ENCODE results near the gene PPY.
A peak's percentile ranks its signal among the peaks of the same experiment; 100 is the strongest.
"Not testable (repeated sequence)": the region's sequence is repeated elsewhere in the genome, so short reads cannot be mapped to it uniquely, and the experiment has no call there.

The PPY gene

DNA sequence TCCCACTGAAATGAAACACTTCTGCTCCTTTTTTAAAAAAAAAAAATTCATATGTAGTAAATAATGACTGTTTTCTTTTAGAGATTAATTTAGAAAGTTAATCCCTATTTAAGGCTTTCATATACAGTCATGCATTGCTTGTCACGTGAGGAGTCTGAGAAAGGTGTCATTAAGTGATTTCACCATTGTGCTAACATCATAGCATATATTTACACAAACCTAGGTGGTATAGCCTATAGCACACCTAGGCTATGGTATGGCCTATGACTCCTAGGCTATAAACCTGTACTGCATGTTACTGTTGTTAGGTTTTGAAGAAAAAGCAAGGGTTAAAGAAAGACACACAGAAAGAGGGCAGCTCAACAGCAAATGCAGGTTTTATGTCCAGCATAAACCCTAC, 13.7 kb downstream of the PPY start:
- DNase-seq, result no peak

DNA sequence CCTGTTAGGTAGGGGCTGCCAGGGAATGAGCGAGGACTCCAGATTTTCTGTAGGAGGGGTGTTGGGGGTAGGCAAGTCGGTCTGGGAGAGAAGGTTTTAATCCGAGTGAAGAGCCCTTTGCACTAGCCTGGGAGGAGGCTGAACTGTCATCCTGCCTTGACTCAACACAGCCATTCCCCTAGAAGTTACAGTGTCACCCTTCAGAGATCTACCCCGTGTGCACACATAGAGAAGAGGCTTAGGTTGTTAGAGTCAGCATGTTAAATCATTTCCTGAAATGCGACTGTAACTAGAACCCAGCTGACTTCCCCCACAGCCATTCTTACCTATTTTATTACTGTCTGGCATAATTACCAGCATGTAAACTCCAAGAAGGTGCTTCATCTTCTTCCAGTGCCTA, 14.3 kb downstream of the PPY start:
- not testable (repeated sequence) for DNase-seq

DNA sequence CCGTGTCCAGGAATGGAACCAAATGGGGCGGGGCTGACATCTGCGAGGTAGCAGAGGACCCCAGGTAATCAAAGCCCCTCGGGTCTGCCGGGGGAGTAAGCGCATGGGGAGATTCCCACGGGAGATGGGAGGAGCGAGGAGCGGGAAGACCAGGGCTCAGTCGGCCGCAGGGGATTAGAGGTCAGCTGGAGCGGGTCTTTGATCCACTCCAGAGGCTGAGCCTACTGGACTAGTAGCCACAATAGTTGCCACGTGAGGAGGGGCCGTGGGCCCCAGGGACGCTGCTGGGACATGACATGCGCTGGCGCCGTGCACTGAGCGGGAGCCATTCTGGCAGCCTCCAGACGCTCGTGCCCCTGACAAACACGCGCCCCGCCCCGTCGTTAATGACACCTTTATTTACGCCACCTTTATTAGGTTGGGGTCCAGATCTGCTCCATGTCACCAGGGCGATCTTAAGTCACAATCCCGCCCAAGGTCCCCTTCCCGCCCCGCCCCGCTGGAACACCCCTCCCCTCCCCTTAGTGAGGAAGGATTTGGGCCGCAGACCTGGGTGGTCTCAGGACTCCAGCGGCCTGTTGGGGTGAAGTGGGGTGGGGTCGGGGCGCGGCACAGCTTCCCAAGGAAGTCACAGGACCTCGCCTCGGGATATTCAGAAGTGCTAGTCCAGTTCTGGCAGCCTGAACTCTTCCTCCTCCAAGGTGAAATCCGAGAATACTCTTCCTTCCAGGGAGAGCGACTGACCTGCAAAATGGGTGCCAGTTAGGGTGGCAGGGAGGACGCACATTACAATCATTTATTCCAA, 15.0 kb downstream of the PPY start:
- DNase-seq, result no peak

DNA sequence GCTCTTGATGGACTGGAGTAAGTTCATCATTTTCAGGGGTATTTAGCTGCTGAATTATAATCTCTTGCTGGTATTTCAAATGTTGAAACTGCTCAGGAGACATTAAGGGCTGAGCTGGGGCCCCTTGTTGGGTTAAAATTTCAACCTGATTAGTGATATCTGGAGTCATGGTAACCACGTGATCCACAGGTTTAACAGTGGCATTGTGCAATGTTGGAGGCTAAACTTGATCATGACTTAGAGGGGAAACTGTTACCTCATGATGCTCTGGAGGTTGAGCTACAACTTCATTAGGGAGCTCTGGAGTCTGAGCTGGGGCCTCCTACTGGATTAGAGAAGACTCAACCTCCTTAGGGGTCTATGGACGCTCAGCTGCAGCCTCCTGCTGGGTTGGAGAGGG, 17.7 kb downstream of the PPY start:
- DNase-seq, result no peak

DNA sequence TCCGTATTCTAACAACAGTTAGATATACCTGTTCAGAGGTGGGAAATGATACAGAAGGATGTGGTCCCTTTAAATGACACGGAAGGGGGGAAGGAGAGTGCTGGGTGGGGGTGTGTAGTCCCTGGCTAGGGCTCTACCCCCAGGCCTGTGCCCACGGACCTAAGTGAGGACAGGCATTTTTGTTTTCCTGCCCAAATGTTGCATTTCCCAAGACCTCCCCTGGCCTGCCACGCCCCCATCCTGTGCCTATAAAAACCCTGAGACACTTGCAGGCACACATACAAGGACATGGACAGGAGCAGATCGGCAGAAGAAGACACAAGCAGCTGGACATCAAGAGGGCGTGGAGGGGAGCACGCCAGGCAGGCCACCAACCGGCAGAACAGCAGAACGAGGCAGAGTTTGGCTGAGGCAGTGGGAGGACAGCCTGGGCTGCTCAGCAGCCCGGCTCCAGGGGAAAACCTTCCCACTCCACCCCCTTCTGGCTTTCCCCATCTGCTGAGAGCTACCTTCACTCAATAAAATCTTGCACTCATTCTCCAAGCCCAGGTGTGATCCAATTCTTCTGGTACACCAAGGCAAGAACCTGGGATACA, 21.7 kb downstream of the PPY start:
- no peak for DNase-seq

DNA sequence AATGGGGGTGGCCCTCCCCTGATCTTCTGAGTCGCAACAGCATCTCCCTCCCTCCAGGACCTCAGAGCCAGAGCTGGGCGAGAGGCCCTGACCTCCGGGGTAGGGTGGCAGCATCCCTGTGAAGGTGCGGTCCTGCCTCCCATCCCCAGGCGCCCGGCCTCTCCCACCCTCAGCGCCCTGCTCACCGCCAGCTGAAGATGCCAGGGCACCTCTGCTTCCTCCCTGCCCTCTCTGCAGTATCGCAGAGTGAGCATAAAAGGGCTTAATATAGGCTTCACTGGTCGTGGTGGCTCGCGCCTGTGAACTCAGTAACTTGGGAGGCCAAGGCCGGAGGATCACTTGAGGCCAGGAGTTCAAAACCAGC, 24.3 kb downstream of the PPY start:
- no peak for DNase-seq

DNA sequence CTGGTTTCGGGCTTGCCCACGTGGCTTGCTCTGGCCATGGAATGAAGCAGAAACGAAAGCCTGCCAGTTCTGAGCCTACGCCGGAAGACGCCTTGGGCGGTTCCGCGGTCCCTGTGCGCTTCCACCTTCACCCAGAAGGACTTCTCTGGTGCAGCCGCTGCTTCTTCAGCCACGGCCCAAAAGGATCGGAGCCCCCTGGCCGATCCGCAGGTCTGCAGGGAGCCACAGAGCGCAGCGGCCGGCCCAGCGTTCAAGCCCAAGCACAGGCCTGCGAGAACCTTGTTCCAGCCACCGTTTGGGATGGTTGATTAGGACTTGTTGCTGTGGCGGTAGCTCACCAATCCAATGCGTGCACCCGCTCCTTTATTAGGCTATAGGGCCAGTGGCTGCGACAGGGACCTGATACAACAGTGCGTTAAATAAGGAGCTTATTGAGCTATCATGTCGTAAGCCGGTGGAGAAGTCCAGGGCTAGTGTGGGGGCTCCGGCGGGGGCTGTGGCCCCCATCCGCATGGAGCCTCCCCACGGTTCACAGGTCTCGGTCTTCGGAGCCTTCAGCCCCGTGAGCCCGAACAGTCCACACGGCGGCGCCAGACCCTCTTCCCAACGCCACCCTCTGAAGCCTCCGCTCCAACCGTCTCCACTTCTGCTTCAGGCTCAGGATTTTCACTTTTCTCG, 24.8 kb downstream of the PPY start:
- no peak for DNase-seq

DNA sequence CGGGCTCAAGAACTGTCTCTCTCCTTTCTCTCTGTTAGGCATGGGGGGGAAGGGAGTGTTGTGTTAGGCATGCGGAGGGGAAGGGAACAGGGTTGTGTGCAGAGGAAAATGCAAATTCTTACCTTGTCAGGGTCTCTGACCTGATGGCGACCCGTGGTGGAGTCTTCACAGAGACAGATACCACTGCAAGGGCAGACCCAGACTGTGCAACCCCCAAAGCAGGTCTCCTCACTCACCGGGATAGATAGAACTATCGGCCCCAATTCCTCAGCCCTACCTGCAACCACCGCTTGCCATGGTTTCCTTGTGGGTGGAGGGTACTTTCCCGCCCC, 25.3 kb downstream of the PPY start:
- DNase-seq, result no peak

DNA sequence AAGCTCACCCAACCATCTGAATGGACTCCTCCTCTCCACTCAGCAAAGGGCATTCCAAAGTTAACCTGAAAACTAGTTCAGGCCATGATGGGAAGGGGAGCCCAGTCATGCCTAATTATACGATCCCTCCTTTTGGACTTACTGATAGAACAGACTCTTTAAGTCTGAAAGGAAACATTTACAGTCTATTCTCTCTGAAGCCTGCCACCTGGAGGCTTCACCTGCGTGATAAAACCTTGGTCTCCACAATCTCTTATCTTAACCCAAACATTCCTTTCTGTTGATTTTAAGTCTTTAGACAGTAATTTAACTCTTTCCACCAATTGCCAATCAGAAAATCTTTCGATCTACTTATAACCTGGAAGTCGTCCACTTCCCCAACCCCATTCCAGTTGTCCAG, 25.9 kb downstream of the PPY start:
- no peak for DNase-seq

DNA sequence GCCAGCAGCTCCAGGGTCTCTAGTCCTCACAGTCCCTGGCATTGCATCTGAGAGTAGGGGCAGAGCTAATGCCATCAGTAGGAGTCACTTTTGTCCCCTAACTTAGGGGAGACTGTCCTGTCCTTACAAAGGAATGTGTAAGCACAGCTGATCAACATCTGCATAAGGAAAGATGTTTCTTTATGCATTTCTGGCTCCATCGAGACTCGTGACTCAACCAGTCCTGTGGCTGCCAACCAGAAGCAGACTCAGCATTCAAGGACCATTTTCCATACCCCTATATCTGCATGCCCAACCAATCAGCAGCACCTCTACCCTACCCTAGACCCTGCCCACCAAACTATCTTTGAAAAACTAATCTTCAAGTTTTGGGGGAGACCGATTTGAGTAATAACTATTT, 26.7 kb downstream of the PPY start:
- no peak for DNase-seq

DNA sequence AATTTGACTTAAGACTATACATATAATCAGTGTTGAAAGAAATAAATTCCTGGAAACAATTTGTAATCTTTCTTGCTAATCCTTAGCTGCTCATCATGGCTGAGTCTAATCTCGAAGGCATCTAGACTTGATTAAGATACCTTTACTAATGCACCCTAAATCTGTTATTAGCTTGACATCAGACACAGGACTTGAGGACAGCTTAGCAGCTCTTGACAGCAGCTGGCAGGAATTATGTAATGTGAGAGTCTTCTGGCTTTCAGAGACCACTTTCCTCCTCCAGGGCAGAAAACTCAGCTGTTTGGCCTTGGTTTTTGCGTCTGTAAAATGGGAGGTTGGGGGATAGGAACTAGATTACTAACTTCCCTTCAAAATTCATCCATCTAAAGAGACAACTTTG, 27.8 kb downstream of the PPY start:
- no peak for DNase-seq

DNA sequence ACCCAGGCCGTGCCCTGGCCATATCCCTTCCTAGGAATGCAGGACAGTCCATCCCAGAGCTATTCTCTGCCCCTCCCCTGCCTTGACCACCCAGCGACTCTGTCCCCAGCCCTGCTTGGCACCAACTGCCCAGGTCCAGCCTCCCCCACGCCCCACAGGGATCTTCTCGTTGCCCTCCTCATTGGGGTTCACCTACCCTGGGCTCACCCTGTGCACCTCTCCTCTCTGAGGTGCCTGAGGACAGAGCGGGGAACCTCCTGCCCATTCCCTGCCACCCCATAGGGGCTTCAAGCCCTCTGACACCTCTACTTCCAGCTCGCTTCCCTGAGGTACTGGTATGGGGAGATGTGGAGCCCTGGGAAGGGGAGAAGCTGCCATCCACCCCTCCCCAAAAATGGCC, 28.7 kb downstream of the PPY start:
- no peak for DNase-seq

DNA sequence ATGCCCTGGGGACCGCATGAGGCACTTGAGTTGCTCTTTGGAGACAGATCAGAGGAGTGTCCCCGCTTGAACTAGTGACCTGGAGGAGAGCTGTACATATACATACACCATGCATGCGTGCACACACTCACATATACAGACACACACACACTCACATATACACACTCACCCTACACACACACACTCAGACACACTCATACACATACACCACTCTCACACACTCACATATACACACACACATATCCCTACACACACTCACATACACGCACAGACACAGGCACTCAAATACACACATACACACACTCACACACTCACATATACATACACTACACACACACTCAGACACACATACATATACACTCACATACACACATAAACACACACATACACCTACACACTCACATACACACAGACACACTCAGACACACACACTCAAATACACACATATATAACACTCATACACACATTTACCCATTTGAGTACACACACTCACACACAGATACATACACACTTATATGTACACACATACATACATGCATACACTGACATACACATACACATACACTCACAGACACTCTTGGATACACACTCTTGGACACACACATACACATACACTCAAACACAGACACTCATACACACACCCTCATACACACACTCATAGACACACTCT, 29.5 kb downstream of the PPY start:
- no peak for DNase-seq

DNA sequence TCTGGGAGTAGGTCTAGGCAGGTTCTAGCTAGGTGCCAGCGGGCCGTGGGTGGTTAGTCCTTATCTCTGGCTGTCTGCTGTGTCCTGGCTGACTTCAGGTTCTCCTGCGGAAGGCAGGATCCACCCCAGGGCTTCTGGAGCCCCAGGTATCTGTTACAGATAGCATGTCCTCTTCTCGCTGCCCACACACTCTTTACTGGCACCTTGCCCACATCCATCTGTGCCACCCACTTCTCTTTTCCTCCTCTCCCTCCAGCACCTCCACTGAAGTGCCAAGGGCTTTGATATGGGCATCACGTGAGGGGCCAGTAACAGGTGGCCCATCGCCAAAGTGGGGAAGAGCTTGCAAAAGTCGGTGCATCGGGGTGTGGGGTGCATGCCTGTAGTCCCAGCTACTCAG, 30.4 kb downstream of the PPY start:
- no peak for DNase-seq

DNA sequence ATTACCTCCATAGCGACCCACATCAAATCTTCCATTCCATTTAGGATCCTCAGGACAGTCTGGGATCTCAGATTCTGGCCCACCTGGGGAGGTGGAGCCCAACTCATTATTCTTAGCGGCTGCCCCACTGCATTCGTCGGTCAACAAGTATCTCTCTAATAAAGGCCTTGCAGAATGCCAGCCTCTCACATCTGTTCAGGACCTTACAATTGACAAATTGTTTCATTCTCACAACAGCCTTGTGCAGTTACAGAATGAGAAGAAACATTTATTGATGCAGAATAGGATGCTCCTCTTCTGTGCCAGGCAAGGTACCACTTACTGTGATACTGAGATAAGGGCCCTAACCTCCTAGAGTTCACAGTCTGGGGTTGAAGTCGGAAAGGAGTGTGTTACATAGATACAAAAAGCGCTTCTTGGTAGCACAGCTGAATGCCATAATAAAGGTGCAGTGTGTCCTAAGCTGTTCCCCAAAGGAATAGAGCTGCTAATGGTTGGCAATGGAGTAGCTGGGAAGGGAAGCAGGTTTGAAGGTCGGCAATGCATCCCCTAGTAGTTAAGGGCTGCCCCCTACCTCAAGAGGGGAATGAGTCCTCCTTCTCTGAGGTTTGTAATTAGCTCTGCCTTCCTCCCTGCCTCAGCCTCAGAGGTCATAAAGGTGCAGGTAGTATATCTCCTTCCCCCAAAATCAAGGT, 32.6 kb downstream of the PPY start:
- no peak for DNase-seq

DNA sequence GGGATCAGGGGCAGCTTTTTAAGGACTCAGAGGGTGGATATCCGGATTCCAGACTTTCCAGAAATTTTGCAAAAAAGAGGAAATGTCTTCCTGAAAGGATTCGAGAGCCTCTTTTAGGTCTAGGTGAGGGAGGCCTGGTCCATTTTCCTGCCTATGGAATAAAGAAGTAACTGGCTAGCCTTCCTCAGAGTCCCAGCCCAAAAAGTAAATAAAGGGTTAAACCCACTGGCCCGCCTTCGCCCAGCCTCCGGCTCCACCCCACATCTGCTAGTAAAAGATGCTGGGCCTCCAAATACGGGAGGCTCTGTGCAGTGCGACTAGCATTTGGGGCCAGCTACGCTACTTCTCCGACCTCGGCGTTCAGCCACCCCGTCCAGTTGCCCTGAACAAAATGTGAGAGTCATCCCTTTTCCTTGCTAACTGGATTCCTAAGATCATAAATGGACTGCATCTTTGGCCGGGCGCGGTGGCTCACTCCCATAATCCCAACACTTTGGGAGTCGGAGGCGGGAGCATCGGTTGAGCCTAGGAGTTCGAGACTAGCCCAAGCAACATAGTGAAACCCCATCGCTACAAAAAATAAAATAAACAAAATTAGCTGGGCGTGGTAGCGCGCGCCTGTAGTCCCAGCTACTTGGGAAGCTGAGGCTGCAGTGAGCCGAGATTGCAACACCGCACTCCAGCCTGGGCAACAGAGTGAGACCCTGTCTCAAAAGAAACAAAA, 34.1 kb downstream of the PPY start:
- peak; percentile 80 for DNase-seq

DNA sequence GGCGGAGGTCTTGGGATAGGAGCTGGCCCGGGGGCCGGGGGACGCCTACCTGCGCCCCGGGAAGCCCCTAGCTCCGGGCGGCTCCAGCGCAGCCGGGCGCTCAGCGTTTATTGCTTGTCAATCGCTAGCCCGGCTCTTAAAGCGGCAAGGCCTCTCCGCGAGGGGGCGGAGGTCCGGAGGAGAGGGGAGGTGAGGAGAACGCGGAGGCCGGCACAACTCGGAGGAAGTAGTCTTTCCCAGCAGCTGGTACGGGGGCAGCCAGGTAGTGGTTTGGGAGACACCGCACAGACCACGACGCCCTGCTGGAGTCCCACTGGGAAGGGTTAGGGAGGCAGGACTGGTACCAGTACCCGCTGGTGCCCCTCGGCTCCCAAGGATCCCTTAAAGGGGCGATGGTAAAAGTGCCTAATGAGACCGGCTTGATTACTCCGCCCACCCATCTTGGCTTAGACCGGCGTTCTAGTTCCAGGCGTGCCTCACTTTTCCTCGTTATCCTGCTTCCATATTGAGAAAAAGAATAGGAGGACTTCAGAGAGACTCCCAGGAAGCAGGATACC, 34.8 kb downstream of the PPY start, which contains the start of gene MPP2:
TSS of gene MPP2 (minus strand) at position 112 of the 557 bp plus-strand sequence. CDS start 3,076 bp downstream, outside the sequence.
- DNase-seq, result peak; percentile 76

DNA sequence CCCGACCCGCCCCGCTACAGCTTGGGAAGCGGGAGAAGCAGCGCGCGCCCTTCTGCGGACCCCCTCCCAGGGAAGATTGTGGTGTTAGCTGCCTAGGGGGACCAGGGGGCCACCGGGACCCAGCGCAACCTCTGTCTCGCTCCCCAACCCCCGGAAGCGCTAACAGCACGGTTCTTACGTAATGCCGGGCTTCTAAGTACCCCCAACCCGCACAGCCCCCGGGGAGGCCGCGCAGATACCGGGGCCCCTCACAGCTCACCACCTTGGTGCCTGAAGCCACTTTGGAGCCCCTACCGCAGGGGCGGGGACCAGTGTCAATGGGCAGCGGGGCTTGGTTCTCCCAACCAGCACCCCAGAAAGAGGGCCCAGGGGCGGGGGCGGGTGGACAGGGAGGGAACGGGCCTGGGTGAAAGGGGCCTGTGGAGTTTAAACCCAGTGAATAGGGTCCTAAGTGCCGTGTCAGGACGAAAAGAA, 35.3 kb downstream of the PPY start:
- DNase-seq, result no peak

DNA sequence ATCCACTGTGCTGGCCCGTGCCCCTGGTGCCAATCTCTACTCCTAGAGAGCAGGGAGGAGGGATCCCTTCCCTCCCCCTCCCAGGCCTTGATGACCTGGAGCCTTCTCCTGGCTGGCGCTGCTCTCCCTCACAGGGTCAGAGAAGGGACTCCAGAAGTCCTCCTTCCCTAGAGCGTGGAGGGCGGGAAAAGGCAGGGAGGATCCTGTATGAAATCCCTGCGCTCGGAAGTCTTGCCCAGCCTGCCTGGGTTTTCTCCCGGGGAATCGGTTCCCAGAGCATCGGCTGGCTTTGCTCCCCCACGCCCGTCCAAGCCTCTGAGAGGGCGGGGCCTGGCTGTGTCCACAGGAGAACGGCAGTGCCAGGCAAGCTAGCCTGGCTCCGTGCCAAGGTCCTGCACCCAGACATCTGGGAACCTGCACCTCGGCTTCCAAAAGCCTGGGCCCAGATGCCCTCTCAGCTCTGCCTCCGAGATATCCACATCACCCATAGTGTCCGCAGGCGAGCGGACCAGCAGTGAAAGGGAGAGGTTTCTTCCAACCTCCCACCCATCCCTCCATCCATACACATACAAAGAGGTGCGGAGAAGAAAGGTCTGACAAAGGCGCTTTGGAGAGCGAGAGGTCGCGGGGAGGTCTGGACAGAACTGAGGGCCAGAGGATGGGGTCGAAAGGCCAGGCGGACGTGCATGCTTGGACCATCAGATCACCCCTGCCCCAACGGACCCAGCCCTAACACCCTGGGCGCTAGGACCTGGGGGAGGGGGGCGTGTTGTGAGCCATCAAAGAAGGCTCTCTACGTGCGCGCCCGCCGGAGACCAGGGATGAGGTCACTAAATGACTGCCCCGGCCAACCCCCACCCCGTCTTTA, 36.1 kb downstream of the PPY start:
- peak; percentile 72 for DNase-seq

DNA sequence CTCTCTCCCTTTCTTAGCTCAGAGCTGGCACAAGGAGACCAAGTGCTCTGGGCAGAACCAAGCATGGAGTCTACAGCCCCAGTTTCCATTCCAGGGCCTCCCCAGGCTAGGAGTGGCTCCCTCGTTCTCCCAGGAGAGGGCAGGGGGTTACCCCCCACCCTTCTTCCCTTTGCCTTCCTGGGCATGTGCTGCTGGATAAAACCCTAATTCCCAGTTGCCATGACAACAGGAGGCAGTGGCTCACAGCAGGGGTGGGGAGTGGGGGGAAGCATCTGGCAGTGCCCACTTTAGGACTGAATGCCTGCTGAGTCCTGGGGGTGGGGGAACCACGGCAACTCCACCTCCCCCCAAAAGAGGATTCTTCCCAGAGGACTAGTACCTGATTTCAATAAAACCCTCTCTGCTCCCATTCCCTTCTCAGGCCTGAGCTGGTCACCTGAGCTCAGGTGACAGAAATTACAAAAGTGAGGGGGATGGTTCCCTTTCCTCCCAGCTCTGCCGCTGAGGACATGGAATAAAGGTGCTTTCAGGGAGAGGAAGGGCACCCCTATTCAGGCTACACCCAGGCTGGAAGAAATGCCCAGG, 36.8 kb downstream of the PPY start:
- no peak for DNase-seq
